Type B pancreatic cell (in vitro differentiated cells): Measurements from ENCODE around the gene CEP164. TPM values are rescaled to one million over a fixed set of nuclear protein-coding genes. Genes with fewer than 3 reads are reported as not detected.

Experiments used
- DNase-seq: peaks from one replicate; pipeline ENCODE4 v3.0.0; 2021; ENCODE audit warnings: mixed read lengths; ENCODE audit not compliant: unreplicated experiment; ENCODE audit errors: extremely low spot score
- H3K27ac Mint-ChIP-seq: 2 replicates; pipeline ENCODE4 v1.8.0; 2021; ENCODE audit warnings: mild to moderate bottlenecking, mixed read lengths
- H3K27me3 Mint-ChIP-seq: 2 replicates; pipeline ENCODE4 v1.8.0; 2021; ENCODE audit warnings: mixed read lengths
- H3K36me3 Mint-ChIP-seq: 2 replicates; pipeline ENCODE4 v1.8.0; 2021; ENCODE audit warnings: mixed read lengths
- H3K4me1 Mint-ChIP-seq: one replicate; pipeline ENCODE4 v1.8.0; 2021; ENCODE audit warnings: mixed read lengths; ENCODE audit not compliant: unreplicated experiment
- H3K4me3 Mint-ChIP-seq: 2 replicates; pipeline ENCODE4 v1.8.0; 2021; ENCODE audit warnings: mild to moderate bottlenecking, mixed read lengths
- H3K9me3 Mint-ChIP-seq: 2 replicates; pipeline ENCODE4 v1.8.0; 2021; ENCODE audit warnings: mixed read lengths
- CTCF ChIP-seq: fragments of 200-600 bp; sonication (generic); conservative IDR thresholded peaks from 2 replicates; pipeline ENCODE4 v1.5.0; 2021; ENCODE audit warnings: antibody characterized with exemption, mild to moderate bottlenecking
- total RNA-seq: library from RNA; stranded (reverse); gene quantifications from 2 replicates; pipeline ENCODE4 v1.2.1, GENCODE V29; 2021; ENCODE audit warnings: low replicate concordance

Gene CEP164
- total RNA-seq, 1 donor from 2014 or later, result 42.1 TPM

- H3K4me1 Mint-ChIP-seq, result no peaks in the 10 kb centered on the region
- no peak overlapping the region for H3K27ac Mint-ChIP-seq
- peaks cover 2% of the 10 kb centered on the region for H3K36me3 Mint-ChIP-seq
- no peak overlapping the region for H3K4me3 Mint-ChIP-seq
- no peaks in the 10 kb centered on the region for H3K9me3 Mint-ChIP-seq
- H3K27me3 Mint-ChIP-seq, result peaks cover 27% of the 10 kb centered on the region
- no peak for TF ChIP-seq CTCF
- no peak for DNase-seq
Measured at GRCh38 chr11:117418737-117419481, 91.3 kb downstream of the CEP164 start.

GRCh38 chr11:117419482-117420142, 92.0 kb downstream of the CEP164 start:
- H3K36me3 Mint-ChIP-seq, result no peaks in the 10 kb centered on the region
- no peaks in the 10 kb centered on the region for H3K4me1 Mint-ChIP-seq
- H3K9me3 Mint-ChIP-seq, result no peaks in the 10 kb centered on the region
- peaks cover 30% of the 10 kb centered on the region for H3K27me3 Mint-ChIP-seq
- no peak overlapping the region for H3K4me3 Mint-ChIP-seq
- no peak for DNase-seq
- TF ChIP-seq CTCF, result no peak
- H3K27ac Mint-ChIP-seq, result no peak overlapping the region

GRCh38 chr11:117420143-117420485, 92.5 kb downstream of the CEP164 start:
- DNase-seq, result no peak
- peaks cover 35% of the 10 kb centered on the region for H3K27me3 Mint-ChIP-seq
- H3K4me3 Mint-ChIP-seq, result no peak overlapping the region
- H3K9me3 Mint-ChIP-seq, result no peaks in the 10 kb centered on the region
- no peaks in the 10 kb centered on the region for H3K36me3 Mint-ChIP-seq
- no peak overlapping the region for H3K27ac Mint-ChIP-seq
- H3K4me1 Mint-ChIP-seq, result no peaks in the 10 kb centered on the region
- TF ChIP-seq CTCF, result no peak

- Mint-ChIP-seq H3K27me3 (peaks cover 36% of the 10 kb centered on the region), H3K36me3 (no peaks in the 10 kb centered on the region), H3K4me1 (no peaks in the 10 kb centered on the region), H3K4me3 (no peak overlapping the region), H3K27ac (no peak overlapping the region), H3K9me3 (no peaks in the 10 kb centered on the region)
- TF ChIP-seq CTCF, result no peak
- DNase-seq, result no peak
Measured at GRCh38 chr11:117420598-117420997, 92.9 kb downstream of the CEP164 start.

GRCh38 chr11:117421041-117421440, 93.4 kb downstream of the CEP164 start:
- no peak for TF ChIP-seq CTCF
- Mint-ChIP-seq H3K4me3 (no peak overlapping the region), H3K9me3 (no peaks in the 10 kb centered on the region), H3K27ac (no peak overlapping the region), H3K36me3 (no peaks in the 10 kb centered on the region), H3K27me3 (peaks cover 40% of the 10 kb centered on the region), H3K4me1 (no peaks in the 10 kb centered on the region)
- no peak for DNase-seq
